ENCODE data around the gene SGF29.
"Not testable (repeated sequence)": the region's sequence is repeated elsewhere in the genome, so short reads cannot be mapped to it uniquely, and the experiment has no call there.

SGF29 gene

GRCh38 chr16:28599377-28600285 lies 45.9 kb downstream of the SGF29 start:
- H3K4ac ChIP-seq (ENCODE audit: low read depth, low read length); H3K4me1 ChIP-seq (ENCODE audit: control insufficient read depth, low read depth, low read length); H2AK5ac ChIP-seq (ENCODE audit: low read length); H2BK5ac ChIP-seq (ENCODE audit: low read length); H3K36me3 ChIP-seq (ENCODE audit: control insufficient read depth, insufficient read depth, low read length); H3K9ac ChIP-seq (ENCODE audit: low read length); H3K56ac ChIP-seq (ENCODE audit: low read length); H2BK120ac ChIP-seq (ENCODE audit: low read depth, low read length); H3K27me3 ChIP-seq (ENCODE audit: insufficient read depth, low read length, poor library complexity); H4K5ac ChIP-seq (ENCODE audit: low read length); H2BK15ac ChIP-seq (replicated peaks; ENCODE audit: low read depth); H3K79me2 ChIP-seq (ENCODE audit: control insufficient read depth, insufficient read depth, low read length); H3K23ac ChIP-seq (ENCODE audit: low read length); H3K18ac ChIP-seq (ENCODE audit: low read length); H3K79me1 ChIP-seq (ENCODE audit: low read length); H3K4me3 ChIP-seq (ENCODE audit: low read length); DNase-seq; H3K27ac ChIP-seq (ENCODE audit: low read depth, low read length); H4K8ac ChIP-seq (ENCODE audit: low read depth, low read length); H3K4me2 ChIP-seq (ENCODE audit: low read length): not testable (repeated sequence)
- WGBS (ENCODE audit: extremely low coverage, insufficient coverage, low lambda C conversion rate): no CpG with 5 or more reads among the region's 17 CpGs

DNA sequence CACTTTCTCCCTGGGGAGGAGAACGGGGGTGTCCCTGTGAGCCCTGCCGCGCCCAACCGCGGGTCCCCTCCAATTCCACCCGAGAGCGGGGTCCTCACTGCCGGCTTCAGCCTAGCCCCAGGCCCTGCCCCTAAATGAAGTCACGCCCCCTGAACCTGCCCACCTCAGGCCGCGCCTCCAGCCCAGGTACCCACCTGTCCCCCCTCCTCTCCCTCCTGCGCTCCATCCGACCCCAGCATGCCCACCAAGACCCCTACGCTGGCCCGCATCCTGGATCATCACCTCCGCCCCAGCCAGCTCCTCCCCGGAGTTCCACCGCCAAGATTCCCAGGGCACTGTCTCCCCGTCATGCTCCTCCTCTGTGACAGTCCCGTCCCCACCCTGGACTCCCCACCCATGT lies 47.2 kb downstream of the SGF29 start:
- no CpG with 5 or more reads among the region's 20 CpGs for WGBS (ENCODE audit: extremely low coverage, insufficient coverage, low lambda C conversion rate)

DNA sequence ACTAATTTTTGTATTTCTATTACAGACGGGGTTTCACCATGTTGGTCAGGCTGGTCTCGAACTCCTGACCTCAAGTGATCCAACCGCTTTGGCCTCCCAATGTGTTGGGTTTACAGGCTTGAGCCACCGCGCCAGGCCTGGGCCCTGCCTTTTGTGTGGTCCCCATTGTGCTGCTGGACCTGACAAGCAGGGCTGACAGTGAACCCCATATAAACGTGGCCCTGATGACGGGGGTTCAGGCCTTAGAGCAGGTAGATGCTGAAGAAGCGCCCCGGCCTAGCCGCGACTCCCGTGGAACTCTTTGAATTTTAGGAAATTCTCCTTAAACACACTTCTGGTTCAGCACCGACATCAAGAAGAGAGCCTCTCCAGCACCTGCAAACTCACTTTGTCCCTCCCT lies 47.9 kb downstream of the SGF29 start:
- not testable (repeated sequence) for H3K36me3 ChIP-seq (ENCODE audit: control insufficient read depth, insufficient read depth, low read length); H3K4me1 ChIP-seq (ENCODE audit: control insufficient read depth, low read depth, low read length); H3K56ac ChIP-seq (ENCODE audit: low read length); H2AK5ac ChIP-seq (ENCODE audit: low read length); H2BK120ac ChIP-seq (ENCODE audit: low read depth, low read length); H3K4me3 ChIP-seq (ENCODE audit: low read length); H2BK5ac ChIP-seq (ENCODE audit: low read length); DNase-seq; H3K27me3 ChIP-seq (ENCODE audit: insufficient read depth, low read length, poor library complexity); H3K9ac ChIP-seq (ENCODE audit: low read length); H2BK15ac ChIP-seq (replicated peaks; ENCODE audit: low read depth); H3K4me2 ChIP-seq (ENCODE audit: low read length); H3K4ac ChIP-seq (ENCODE audit: low read depth, low read length); H3K79me1 ChIP-seq (ENCODE audit: low read length); H3K27ac ChIP-seq (ENCODE audit: low read depth, low read length); H3K23ac ChIP-seq (ENCODE audit: low read length); H3K18ac ChIP-seq (ENCODE audit: low read length); H3K79me2 ChIP-seq (ENCODE audit: control insufficient read depth, insufficient read depth, low read length); H4K8ac ChIP-seq (ENCODE audit: low read depth, low read length); H4K5ac ChIP-seq (ENCODE audit: low read length)
- WGBS (ENCODE audit: extremely low coverage, insufficient coverage, low lambda C conversion rate): no CpG with 5 or more reads among the region's 13 CpGs

More for the DNA sequence above, 47.2 kb downstream of the SGF29 start:
- not testable (repeated sequence) for H4K8ac ChIP-seq (ENCODE audit: low read depth, low read length); H3K9ac ChIP-seq (ENCODE audit: low read length); H3K4me1 ChIP-seq (ENCODE audit: control insufficient read depth, low read depth, low read length); H3K79me1 ChIP-seq (ENCODE audit: low read length); H3K4ac ChIP-seq (ENCODE audit: low read depth, low read length); H2BK5ac ChIP-seq (ENCODE audit: low read length); H2AK5ac ChIP-seq (ENCODE audit: low read length); H3K27me3 ChIP-seq (ENCODE audit: insufficient read depth, low read length, poor library complexity); H3K4me3 ChIP-seq (ENCODE audit: low read length); H3K4me2 ChIP-seq (ENCODE audit: low read length); H3K18ac ChIP-seq (ENCODE audit: low read length); H3K36me3 ChIP-seq (ENCODE audit: control insufficient read depth, insufficient read depth, low read length); H3K27ac ChIP-seq (ENCODE audit: low read depth, low read length); H4K5ac ChIP-seq (ENCODE audit: low read length); DNase-seq; H2BK15ac ChIP-seq (replicated peaks; ENCODE audit: low read depth); H3K23ac ChIP-seq (ENCODE audit: low read length); H2BK120ac ChIP-seq (ENCODE audit: low read depth, low read length); H3K79me2 ChIP-seq (ENCODE audit: control insufficient read depth, insufficient read depth, low read length); H3K56ac ChIP-seq (ENCODE audit: low read length)

DNA sequence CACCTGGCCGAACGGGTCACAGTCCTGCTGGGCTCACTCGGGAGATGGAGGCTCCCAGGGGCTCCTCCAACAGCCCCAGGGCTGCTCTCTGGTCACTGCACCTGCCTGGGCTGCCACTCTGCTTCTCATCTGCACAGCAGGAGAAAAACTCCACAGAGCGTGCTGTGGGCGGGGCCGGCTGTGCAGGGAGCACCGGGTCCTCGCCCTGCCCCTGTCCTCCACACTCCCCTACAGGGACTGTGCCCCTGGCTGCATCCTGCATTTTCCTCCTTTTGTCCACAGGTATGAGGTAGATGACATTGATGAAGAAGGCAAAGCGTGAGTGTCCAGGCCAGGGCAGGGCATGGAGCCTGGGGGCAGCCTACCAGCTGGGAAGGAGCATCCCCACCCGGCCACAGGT lies 48.3 kb downstream of the SGF29 start:
- not testable (repeated sequence) for H3K4me1 ChIP-seq (ENCODE audit: control insufficient read depth, low read depth, low read length); H3K79me1 ChIP-seq (ENCODE audit: low read length); H2BK15ac ChIP-seq (replicated peaks; ENCODE audit: low read depth); H3K9ac ChIP-seq (ENCODE audit: low read length); H3K56ac ChIP-seq (ENCODE audit: low read length); H3K27ac ChIP-seq (ENCODE audit: low read depth, low read length); H3K79me2 ChIP-seq (ENCODE audit: control insufficient read depth, insufficient read depth, low read length); H2BK120ac ChIP-seq (ENCODE audit: low read depth, low read length); H2AK5ac ChIP-seq (ENCODE audit: low read length); H3K4ac ChIP-seq (ENCODE audit: low read depth, low read length); H3K23ac ChIP-seq (ENCODE audit: low read length); H4K5ac ChIP-seq (ENCODE audit: low read length); H3K18ac ChIP-seq (ENCODE audit: low read length); H3K4me2 ChIP-seq (ENCODE audit: low read length); H3K36me3 ChIP-seq (ENCODE audit: control insufficient read depth, insufficient read depth, low read length); H4K8ac ChIP-seq (ENCODE audit: low read depth, low read length); H3K27me3 ChIP-seq (ENCODE audit: insufficient read depth, low read length, poor library complexity); DNase-seq; H2BK5ac ChIP-seq (ENCODE audit: low read length); H3K4me3 ChIP-seq (ENCODE audit: low read length)
- no CpG with 5 or more reads among the region's 10 CpGs for WGBS (ENCODE audit: extremely low coverage, insufficient coverage, low lambda C conversion rate)

DNA sequence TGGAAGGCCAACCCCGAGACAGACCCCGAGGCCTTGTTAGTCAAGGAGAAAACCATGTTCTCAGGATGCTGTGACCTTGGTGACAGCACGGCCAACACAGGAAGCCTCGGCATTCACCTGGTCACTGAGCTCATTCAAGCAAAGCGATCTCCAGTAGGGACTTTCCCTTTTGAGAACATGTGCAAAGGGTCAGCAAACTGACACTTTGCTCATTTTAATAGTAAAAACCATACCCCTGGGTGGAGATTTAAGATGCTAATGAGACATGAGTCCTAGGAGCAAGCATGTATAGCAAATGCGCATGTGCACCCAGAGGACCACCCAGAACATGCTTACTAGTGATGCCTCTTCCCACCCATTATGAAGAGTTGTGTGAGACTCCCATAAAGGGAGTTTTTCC lies 48.8 kb downstream of the SGF29 start:
- no CpG with 5 or more reads among the region's 6 CpGs for WGBS (ENCODE audit: extremely low coverage, insufficient coverage, low lambda C conversion rate)
- Histone ChIP-seq H3K18ac (ENCODE audit: low read length) (no peak overlapping the region), H2BK120ac (ENCODE audit: low read depth, low read length) (no peak overlapping the region), H3K23ac (ENCODE audit: low read length) (no peak overlapping the region), H4K8ac (ENCODE audit: low read depth, low read length) (no peak overlapping the region), H3K36me3 (ENCODE audit: control insufficient read depth, insufficient read depth, low read length) (no peaks in the 10 kb centered on the region), H3K79me1 (ENCODE audit: low read length) (no peaks in the 10 kb centered on the region), H2BK5ac (ENCODE audit: low read length) (no peak overlapping the region), H2BK15ac (replicated peaks; ENCODE audit: low read depth) (no peak overlapping the region), H4K5ac (ENCODE audit: low read length) (no peak overlapping the region), H3K56ac (ENCODE audit: low read length) (no peak overlapping the region), H3K79me2 (ENCODE audit: control insufficient read depth, insufficient read depth, low read length) (no peaks in the 10 kb centered on the region), H2AK5ac (ENCODE audit: low read length) (no peak overlapping the region), H3K27me3 (ENCODE audit: insufficient read depth, low read length, poor library complexity) (no peaks in the 10 kb centered on the region), H3K4ac (ENCODE audit: low read depth, low read length) (no peak overlapping the region), H3K4me3 (ENCODE audit: low read length) (no peak overlapping the region), H3K9ac (ENCODE audit: low read length) (no peak overlapping the region), H3K4me2 (ENCODE audit: low read length) (no peak overlapping the region), H3K27ac (ENCODE audit: low read depth, low read length) (no peak overlapping the region), H3K4me1 (ENCODE audit: control insufficient read depth, low read depth, low read length) (peaks cover 3% of the 10 kb centered on the region)
- DNase-seq: no peak
